A549 treated with dexamethasone at 1 μM for 4 hours (cell line): ENCODE measurements around the gene PDE1C. TPM values are rescaled to one million over a fixed set of nuclear protein-coding genes. Genes with fewer than 3 reads are reported as not detected.

Experiments
- total RNA-seq: library from RNA; stranded (reverse); fragments of 200-300 nt; extraction: Qiagen RNA extraction; gene quantifications from 5 replicates; pipeline ENCODE4 v1.2.3, GENCODE V29; 2022

PDE1C gene
- 2.4 to 4.0 TPM (median 3.1 TPM) in 5 replicates for total RNA-seq

DNA sequence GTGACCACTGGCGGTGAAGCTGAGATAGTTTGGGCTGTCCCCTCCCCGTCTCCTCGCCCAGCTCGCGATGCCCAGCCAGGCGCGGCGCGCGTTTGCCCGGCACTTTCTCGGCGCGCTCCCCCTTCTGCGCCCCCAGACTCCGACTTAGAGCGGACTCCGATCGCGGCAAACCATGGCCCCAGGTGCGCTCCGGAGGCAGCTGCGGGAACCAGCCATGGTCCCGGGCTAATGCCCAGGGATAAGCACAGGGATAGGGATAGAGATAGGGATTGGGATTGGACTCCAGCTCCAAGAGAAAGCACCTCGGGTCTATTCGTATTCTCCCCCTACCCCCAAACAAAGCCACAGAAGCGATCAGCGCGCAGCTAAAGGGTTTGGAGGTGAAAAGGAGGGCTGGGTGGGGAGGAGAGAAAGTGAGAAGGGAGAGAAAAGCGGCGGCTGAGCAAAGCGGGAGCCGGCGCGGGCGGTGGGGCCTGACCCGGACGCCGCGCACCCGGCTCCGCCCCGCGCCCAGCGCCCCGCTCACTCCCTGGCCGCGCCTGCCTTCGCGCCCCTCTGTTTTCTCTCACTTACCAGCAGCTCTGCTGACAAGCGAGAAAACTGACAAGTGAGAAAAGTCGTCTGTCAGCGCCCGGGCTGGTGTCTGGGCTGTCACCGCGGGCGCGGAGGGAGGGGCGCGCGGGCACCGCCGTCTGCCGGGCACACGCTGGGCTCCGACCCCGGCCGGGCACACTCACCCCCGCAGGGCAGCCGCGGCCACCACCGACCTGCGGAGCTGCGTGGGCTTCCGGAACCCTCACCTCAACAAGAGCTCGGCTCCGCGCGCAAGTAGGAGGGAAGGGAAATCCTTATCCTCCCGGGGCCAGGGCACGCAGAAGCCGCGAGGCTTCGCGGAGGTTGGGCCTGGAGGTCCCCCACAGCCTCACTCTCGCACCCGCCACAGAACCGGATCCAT lies at the start of gene PDE1C:
PDE1C (minus strand) TSS at position 2 of the 955 bp plus-strand sequence.

